Activated T-cell treated with anti-CD3 and anti-CD28 coated beads for 48 hours (primary cell): Measurements from ENCODE around the gene PTOV1.

Experiments used
- DNase-seq: peaks from one replicate; pipeline ENCODE4 v3.0.0-alpha.2; 2020; ENCODE audit warnings: low read depth

PTOV1 gene

DNA sequence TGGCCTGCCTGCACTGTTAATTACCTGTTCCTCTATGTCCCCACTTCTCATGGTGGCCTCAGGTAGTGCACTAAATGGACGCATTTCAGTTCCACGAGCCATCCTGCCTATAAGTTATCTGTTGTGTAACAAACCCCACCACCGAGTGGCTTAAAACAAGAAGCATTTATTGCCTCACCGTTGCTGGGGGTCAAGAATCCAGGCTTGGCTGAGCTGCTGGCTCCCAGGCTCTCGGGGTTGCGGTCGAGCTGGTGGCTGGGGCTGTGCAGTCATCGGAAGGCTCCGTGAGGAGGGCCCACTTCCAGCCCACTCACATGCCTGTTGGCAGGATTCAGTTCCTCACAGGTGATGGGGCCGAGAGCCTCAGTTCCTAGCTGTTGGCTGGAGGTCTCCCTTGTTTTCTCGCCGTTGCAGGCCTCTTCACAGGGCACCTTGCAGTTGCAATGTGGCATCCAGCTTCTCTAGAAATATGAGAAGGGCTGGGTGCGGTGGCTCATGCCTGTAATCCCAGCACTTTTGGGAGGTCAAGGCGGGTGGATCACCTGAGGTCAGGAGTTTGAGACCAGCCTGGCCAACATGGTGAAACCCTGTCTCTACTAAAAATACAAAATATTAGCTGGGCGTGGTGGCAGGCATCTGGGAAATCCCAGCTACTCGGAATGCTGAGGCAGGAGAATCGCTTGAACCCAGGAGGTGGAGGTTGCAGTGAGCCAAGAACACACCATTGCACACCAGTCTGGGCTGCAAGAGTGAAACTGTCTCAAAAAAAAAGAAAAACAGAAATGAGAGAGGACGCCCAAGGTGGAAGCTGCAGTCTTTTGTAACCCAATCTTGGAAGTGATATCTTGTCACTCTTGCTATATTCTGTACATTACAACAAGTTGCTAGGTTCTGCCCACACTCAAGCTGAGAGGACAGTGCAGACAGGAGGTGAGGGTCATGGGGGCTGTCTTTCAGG, 6.5 kb upstream of the PTOV1 start:
- DNase-seq: no peak

DNA sequence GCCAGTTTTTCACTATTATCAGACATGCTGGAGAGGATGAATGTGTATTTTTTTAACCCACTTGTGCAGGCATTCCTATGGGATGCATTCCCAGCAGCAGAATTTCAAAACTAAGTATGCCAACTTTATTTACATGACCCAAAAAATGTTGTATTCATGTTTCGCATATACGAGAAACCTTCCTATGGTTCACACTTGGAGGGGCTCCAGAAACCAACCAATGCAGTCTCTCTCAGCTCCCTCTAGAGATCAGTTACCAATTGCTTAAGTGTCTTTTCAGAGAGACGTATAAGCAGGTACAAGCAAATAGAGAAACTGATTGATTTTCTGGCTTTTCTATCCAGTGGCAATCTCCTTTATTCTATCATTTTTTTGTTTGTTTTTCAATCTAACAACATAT, 5.5 kb upstream of the PTOV1 start:
- DNase-seq: no peak

DNA sequence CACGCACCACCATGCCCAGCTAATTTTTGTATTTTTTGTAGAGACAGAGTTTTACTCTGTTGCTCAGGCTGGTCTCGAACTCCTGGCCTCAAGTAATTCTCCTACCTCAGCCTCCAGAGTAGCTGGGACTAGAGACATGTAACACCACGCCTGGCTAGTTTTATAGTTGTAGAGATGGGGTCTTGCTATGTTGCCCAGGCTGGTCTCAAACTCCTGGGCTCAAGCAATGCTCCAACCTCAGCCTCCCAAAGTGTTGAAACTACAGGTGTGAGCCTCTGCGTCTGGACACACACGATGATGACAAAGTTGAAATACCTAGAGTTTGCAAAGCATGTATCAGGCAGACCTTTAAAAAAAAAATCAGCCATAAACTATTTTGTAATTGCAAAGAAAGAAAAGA, 4.6 kb upstream of the PTOV1 start:
- no peak for DNase-seq

DNA sequence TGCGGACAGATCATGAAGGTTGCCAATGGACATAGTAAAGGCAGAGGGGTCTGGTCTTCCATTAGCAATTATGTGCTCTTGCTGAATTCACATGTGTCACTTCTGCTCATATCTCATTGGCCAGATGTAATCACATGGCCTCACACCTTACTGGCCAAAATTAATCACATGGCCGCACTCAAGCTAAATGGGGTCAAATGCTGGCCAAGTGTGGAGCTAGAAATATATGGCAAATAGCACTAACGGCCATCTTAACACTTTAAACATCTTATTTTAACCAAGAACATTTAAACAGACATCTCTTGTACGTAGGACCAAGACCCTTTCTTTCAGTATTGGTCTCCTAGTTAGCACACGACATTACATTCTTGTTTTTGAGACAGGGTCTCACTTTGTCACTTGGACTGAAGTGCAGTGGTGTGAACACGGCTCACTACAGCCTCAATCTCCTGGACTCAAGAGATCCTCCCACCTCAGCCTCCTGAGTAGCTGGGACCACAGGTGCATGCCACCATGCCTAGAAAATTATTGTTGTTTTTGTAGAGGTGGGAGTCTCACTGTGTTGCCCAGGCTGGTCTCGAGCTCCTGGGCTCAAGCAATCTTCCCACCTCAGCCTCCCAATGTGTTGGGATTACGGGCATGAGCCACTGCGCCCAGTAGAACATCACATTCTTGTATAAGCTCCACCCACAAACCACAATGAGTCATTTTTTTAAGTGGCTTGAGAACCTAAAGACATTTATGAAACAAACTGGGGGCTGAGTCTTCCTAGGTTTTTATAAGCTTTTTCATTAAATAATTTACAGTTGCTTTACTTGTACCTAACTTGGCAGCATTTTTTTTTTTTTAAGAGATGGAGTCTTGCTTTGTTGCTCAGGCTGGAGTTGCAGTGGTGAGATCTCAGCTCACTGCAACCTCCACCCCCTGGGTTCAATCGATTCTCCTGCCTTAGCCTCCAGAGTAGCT, 2.9 kb upstream of the PTOV1 start:
- no peak for DNase-seq

DNA sequence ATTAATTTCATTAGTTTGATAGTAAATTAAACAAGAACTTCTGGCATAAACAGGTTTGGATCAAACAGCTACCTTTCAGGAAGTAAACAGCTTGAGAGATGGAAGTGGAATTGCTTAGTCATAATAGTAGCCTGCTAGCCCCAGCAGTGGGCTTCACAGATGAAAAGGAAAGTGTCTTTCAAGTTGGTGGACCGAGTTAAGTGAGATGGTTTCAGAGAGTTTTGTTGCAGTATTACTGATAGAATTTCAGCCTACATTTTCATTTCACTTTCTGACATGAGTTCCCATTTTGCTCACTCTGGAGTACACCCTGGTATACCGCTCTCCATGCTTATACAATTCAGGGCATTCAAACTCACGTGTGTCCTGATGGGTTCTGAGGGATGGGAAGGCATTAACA, 2.0 kb upstream of the PTOV1 start:
- DNase-seq: no peak

DNA sequence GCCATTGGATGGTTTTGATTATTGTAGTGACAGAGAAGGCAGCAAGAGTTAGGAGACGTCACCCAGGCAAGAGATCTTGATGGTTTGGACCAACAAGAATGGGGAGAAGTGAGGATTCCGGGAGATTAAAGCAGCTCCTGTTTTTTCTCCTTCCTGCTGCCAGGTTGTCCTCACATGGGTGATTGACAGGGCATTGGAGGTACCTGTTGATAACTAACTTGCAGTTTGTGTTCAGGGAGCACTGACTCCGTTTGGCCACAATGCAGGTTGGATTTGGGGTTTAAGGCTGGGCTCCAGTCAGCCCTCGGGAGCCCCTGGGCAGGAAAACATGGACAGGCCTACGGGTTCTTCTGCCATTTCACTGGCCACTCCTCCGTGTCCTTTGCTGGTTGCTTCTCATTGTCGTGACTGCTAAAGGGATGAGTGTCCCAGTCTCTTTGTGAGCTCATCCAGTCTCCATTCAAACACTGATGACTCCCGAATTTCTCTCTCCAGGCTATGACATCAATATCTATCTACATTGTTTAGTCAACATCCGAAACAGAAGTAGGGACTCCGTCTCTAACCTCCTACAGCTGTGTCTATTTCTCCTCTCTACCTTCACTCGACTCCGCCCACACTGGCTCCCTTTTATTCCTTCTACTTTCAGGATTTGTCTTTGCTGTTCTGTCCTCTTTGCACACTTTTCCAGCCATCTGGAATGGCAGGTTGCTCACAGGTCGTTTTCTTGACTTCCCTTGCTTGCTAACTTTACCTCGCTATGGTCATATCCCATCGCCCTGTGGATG, 1.3 kb upstream of the PTOV1 start:
- DNase-seq: no peak

DNA sequence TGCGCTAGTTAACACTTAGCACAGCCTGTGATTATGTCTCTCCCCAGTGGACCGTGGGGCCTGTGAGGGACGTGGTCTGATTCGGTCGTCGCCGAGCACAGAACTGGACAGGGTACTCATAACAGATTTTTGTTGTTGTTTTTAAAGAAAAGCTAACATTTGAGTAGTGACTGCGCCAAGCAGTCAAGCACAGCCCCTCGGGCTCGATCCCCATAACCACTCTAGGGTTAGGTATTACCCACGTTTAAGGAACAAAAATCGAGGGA, 805 bp upstream of the PTOV1 start:
- no peak for DNase-seq

DNA sequence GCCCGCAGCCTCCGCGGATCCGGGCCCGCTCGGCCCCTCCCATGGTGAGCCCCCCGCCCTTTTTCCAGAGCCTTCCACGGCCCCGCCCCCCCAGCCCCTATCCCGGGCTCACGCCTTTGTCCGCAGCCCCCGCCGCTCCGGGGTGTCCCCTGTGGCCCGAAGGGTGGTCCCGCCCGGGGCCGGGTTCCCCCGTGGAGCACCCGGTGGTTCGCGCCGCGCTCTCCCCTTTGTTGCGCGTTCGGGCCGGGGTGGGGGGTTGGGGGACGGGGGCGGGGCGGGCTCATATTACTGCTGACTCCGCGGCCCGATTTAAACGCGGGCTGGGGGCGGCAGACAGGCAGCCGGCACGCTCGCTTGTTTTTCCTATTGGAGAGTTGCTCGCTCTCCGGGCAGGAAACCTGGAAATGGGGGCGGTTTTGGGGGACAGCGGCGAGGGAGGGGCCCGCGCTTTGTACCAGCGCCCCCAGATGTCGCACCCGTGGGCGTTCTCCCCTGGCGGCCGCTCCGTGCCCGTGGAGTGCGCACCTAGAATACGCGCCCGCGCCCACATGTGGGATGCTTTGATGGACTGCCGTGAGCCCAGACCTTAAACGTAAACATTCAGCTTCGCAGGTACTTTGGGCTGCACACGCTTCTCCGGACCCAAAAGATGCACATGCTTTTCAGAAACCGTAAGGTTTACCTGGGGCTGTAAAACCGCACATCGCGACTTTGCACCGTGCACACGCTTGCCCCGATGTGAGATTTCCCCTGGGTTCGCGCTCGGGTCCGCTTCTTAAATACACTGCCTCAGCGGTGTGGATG, 699 bp downstream of the PTOV1 start:
- no peak for DNase-seq

DNA sequence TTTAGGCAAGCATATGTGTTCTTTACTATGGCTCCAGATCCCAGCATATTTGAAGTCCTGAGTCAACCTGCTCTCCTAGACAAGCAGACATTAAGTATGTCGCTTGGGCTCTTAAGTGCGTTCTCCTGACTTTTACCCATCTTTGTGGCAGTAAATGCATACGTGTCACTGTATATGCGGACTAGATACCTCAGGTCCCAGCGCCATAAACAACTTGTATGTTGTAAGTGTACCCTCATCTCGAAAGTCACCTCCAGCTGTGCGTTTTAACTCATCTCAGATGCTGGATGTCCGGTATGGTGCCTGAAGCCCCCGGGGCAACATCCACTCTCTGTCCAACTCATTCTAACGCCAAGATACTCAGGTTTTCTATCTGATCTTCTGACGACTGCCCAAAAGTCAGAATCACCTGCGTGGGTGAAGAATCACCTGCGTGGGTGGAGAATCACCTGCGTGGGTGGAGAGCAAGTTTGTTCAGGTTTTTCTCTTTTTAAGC, 1.7 kb downstream of the PTOV1 start:
- no peak for DNase-seq

DNA sequence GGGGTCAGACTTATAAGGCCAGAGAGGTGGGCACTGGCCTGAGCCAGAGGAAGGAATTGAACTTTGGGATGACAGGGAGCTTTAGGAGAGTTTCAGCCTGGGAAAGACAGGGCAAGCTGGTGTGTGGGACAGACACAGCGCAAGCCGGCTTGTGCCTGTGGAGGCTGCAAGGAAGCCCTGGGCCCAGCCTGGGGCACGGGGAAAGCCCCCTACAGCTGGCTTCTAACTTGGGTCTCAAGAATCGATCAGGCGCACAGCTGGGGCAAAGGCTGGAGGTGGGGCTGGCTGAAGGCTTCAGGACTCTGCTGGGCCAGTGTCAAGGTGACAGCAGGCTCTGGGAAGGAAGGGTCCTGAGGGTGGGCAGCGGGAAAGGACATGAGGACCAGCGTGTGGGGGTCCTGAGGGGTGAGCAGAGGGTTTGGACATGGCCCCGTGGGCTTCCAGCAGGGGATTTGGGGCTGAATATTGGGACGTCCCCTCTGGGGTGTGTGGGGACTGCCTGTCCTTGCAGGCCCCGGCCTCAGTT, 3.0 kb downstream of the PTOV1 start:
- DNase-seq: no peak

DNA sequence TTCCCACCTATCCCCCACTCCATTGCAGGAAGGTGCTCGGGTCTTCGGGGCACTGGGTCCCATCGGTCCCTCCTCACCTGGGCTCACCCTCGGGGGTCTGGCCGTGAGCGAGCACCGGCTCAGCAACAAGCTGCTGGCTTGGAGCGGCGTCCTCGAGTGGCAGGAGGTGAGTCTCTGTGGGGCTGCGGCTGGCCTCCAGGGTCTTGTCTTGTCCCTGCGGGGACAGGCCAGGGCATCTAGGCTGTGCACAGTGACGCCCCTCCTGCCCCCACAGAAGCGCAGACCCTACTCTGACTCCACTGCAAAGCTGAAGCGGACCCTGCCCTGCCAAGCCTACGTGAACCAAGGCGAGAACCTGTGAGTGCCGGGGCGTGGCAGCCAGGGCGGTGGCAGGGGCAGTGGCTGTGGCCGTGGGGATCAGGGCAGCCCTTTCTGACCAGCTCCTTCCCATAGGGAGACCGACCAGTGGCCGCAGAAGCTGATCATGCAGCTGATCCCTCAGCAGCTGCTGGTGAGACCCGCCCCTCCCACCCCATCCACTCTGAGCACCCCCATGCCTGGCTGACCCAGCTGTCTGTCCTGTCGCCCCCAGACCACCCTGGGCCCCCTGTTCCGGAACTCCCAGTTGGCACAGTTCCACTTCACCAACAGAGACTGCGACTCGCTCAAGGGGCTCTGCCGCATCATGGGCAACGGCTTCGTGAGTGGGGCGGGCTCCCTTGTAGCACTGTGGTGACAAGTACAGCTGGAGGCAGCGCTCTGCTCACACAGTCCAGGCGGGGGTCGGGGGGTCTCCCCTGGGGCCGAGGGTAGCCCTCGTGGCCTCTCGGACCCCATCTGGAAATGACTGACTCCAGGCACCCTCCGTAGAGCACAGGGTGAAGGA, 3.7 kb downstream of the PTOV1 start:
- no peak for DNase-seq

DNA sequence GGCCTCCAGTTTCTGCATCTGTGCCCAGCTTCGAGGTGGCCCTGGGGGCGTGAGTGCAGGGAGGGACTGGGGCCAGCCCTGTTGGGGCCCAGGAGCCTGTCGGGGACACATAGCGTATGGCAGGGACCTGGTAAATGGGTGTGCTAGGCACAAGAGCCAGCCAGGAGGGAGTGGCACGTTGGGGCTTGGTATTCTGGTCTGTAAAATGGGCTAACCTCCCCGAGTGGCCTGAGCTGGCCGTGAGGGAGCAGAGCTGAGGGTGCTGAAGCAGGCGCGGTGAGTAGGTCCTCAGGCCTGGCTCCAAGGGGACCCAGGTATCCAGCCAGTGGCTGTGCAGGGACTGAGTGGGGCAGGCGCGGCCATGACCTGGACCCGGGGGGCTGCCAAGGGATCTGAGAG, 4.3 kb downstream of the PTOV1 start:
- DNase-seq: no peak

DNA sequence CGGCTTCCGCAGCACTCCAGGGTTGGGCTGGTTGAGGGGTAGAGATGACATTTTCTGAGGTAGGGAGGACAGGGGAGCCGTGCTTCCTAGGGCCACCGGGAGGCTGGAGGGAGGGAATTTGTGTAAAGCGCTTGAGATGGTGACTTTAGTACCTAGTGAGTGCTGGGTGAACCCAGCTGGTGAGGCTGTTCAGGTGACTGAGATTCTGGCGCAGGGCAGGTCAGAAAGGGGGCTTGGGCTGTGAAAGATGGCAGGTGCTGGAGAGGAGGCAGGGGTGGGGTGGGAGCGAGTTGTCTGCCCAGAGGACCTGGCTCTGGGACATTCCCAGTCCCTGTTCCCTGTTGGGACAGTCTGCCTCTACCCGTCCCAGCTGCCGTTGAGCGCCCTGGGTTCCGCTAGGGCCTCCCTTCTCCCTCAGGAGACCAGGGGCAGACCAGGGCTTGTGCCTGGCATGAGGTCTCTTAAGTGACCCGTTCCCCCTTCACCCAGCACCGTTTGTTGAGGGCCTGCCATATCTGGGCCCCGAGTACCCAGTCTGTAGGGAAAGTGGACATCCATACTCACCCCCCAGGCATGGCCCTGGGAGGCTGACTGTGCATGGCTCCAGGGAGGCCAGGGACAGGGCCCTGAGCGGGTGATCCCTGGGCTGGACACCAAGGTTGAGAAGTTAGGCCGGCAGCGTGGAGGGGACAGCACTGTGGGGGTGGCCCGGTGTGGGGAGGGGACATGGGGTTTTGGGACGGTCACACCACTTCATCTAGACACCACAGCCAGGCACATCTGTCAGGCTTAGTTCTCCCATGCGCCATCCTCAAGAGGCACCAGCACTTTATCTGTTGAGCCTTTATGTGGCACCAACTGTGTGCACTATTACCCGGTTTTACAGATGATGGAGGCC, 5.0 kb downstream of the PTOV1 start:
- DNase-seq: no peak

DNA sequence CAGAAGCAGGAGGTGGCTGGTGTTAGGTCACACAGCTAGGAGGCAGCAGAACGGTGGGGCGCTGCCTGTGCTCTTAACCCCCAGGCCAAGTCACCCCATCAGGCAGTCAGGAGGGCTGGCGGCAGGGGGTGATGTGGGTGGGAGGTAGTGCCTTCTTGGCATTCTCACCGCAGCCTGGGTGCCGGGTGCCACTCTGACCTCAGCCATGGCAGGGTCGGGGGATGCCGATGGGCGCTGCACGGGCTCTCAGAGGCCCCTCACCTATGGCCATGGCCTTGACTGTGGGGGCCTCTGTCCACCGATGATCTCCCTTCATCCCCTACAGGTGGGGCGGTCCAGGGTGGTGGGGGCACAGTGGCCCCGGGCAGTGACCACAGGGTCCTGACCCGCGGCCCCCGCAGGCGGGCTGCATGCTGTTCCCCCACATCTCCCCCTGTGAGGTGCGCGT, 5.6 kb downstream of the PTOV1 start:
- DNase-seq: no peak

DNA sequence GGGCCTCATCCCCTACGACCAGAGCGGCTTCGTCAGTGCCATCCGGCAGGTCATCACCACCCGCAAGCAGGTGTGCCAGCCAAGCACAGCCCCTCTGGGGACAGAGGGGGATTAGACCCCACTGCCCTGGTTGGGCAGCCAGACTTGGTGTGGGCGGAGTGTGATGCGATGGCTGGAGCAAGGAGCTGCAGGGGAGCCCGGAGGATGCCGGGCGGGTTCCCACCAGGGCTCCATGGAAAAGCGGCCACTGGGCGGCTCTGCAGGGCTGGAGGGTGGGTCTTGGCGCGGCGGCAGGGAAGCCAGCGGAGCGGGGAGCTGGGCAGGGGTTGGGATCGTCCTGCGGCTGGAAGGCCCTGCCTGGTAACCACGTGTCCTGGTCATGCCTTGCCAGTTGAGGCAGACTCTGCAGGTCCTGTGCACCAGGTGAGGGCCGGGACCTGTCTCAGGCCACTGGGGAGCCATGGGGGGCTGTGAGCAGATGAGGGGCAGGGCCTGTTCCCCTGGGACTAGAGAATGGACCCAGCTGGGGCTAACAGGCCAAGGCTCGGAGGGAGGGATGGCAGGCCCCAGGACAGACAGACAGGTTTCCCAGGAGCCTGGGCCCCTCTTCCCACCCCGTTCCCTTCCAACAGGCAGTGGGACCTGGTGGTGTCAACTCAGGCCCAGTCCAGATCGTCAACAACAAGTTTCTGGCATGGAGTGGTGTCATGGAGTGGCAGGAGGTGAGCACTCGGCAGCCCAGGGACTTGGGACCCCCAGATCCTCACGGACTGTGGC, 6.3 kb downstream of the PTOV1 start:
- DNase-seq: no peak

DNA sequence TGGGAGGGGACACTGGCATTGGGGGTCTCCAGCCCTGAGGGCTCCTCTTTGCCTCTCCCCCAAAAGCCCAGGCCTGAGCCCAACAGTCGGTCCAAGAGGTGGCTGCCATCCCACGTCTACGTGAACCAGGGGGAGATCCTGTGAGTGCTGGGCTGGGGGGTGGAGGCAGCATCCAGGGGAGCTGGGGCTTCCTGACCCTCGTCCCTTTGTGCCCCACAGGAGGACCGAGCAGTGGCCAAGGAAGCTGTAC, 6.8 kb downstream of the PTOV1 start:
- no peak for DNase-seq

DNA sequence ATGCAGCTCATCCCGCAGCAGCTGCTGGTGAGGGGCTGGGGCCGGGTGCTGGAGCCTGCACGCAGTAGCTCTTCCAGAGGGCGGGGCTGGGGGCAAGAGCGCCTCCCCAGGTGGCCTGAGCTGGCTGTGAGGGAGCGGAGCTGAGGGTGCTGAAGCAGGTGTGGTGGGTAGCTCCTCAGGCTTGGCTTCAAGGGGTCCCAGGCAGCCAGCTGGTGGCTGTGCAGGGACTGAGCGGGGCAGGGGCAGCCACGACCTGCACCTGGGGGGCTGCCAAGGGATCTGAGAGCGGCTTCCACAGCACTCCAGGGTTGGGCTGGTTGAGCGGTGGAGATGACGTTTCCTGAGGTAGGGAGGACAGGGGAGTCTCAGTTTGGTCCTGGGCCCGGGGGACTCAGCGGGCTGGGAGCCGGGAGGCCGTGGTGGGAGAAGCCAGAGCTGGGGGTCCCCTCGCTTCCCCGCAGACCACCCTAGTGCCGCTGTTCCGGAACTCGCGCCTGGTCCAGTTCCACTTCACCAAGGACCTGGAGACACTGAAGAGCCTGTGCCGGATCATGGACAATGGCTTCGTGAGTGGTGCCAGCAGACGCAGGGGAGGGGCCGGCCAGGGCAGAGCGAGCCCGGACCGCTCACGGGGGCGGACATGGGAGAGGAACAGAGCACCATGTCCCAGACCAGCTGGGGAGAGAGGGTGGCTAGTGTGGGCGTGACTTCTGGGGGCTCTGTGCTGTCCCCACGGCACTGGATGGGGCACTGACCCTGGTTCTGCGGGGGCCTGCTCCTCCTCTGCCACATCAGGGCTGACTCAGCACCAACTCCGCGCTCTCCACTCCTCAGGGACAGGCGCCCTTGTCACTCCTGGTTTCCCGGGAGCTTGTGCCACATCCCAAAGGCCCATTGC, 7.4 kb downstream of the PTOV1 start:
- DNase-seq: no peak
